Measurements from ENCODE around the gene PTPN1.

GRCh38 chr20:50598074-50598473 is 87.9 kb downstream of the PTPN1 start:
- TF ChIP-seq CTCF (IDR thresholded peaks at IDR 0.05) (no peak), POLR2A (IDR thresholded peaks at IDR 0.05) (no peak), EP300 (IDR thresholded peaks at IDR 0.05) (no peak)
